ENCODE measurements around the gene SMYD3.

Gene SMYD3

GRCh38 chr1:245969283-245969682, 537.8 kb downstream of the SMYD3 start:
- no peaks in the 10 kb centered on the region for H3K9me2 ChIP-seq (replicated peaks; ENCODE audit: control insufficient read depth, low read length)
- no peak overlapping the region for H3K27ac ChIP-seq (ENCODE audit: low read depth, low read length)
- no peaks in the 10 kb centered on the region for H3F3A ChIP-seq (ENCODE audit: control insufficient read depth, insufficient read depth)
- no peak overlapping the region for H3K4me2 ChIP-seq (ENCODE audit: low read length)
- H3K4me1 ChIP-seq (ENCODE audit: control insufficient read depth, low read length) = no peaks in the 10 kb centered on the region
- no peaks in the 10 kb centered on the region for H3K79me2 ChIP-seq (ENCODE audit: control insufficient read depth, low read length)
- no peaks in the 10 kb centered on the region for H4K20me1 ChIP-seq (ENCODE audit: control insufficient read depth, insufficient read depth, low read depth, low read length)
- no peak for TF ChIP-seq EZH2phosphoT487 (IDR thresholded peaks at IDR 0.05; ENCODE audit: borderline replicate concordance, low read length)
- TF ChIP-seq CTCF (IDR thresholded peaks at IDR 0.05; ENCODE audit: low read depth, low read length, poor library complexity, severe bottlenecking) = no peak
- H3K9me3 ChIP-seq (ENCODE audit: control insufficient read depth, insufficient read depth, low read length) = no peaks in the 10 kb centered on the region
- H3K36me3 ChIP-seq (ENCODE audit: control insufficient read depth, low read length) = no peaks in the 10 kb centered on the region
- H3K27me3 ChIP-seq (ENCODE audit: control insufficient read depth, low read length) = no peaks in the 10 kb centered on the region
- no peak overlapping the region for H3K4me3 ChIP-seq (ENCODE audit: low read length)

- Histone ChIP-seq H3K27me3 (ENCODE audit: control insufficient read depth, low read length) (no peaks in the 10 kb centered on the region), H3K4me1 (ENCODE audit: control insufficient read depth, low read length) (no peaks in the 10 kb centered on the region), H3K9me2 (replicated peaks; ENCODE audit: control insufficient read depth, low read length) (no peaks in the 10 kb centered on the region), H3K4me3 (ENCODE audit: low read length) (no peak overlapping the region), H4K20me1 (ENCODE audit: control insufficient read depth, insufficient read depth, low read depth, low read length) (no peaks in the 10 kb centered on the region), H3K27ac (ENCODE audit: low read depth, low read length) (no peak overlapping the region), H3K4me2 (ENCODE audit: low read length) (no peak overlapping the region), H3K9me3 (ENCODE audit: control insufficient read depth, insufficient read depth, low read length) (no peaks in the 10 kb centered on the region), H3K36me3 (ENCODE audit: control insufficient read depth, low read length) (no peaks in the 10 kb centered on the region), H3F3A (ENCODE audit: control insufficient read depth, insufficient read depth) (no peaks in the 10 kb centered on the region), H3K79me2 (ENCODE audit: control insufficient read depth, low read length) (no peaks in the 10 kb centered on the region)
- TF ChIP-seq CTCF (IDR thresholded peaks at IDR 0.05; ENCODE audit: low read depth, low read length, poor library complexity, severe bottlenecking) (no peak), EZH2phosphoT487 (IDR thresholded peaks at IDR 0.05; ENCODE audit: borderline replicate concordance, low read length) (no peak)
These were observed 538.3 kb downstream of the SMYD3 start for GRCh38 chr1:245968775-245969174.

GRCh38 chr1:245965398-245965797, 541.7 kb downstream of the SMYD3 start:
- no peak for TF ChIP-seq CTCF (IDR thresholded peaks at IDR 0.05; ENCODE audit: low read depth, low read length, poor library complexity, severe bottlenecking)
- TF ChIP-seq EZH2phosphoT487 (IDR thresholded peaks at IDR 0.05; ENCODE audit: borderline replicate concordance, low read length) = no peak
- Histone ChIP-seq H3K4me2 (ENCODE audit: low read length) (no peak overlapping the region), H3K27me3 (ENCODE audit: control insufficient read depth, low read length) (no peaks in the 10 kb centered on the region), H3K27ac (ENCODE audit: low read depth, low read length) (no peak overlapping the region), H3K4me3 (ENCODE audit: low read length) (no peak overlapping the region), H4K20me1 (ENCODE audit: control insufficient read depth, insufficient read depth, low read depth, low read length) (no peaks in the 10 kb centered on the region), H3K9me2 (replicated peaks; ENCODE audit: control insufficient read depth, low read length) (no peaks in the 10 kb centered on the region), H3K79me2 (ENCODE audit: control insufficient read depth, low read length) (no peaks in the 10 kb centered on the region), H3K9me3 (ENCODE audit: control insufficient read depth, insufficient read depth, low read length) (no peaks in the 10 kb centered on the region), H3F3A (ENCODE audit: control insufficient read depth, insufficient read depth) (no peaks in the 10 kb centered on the region), H3K4me1 (ENCODE audit: control insufficient read depth, low read length) (no peaks in the 10 kb centered on the region), H3K36me3 (ENCODE audit: control insufficient read depth, low read length) (no peaks in the 10 kb centered on the region)

- Histone ChIP-seq H3K79me2 (ENCODE audit: control insufficient read depth, low read length) (no peaks in the 10 kb centered on the region), H3K4me2 (ENCODE audit: low read length) (no peak overlapping the region), H3K4me3 (ENCODE audit: low read length) (no peak overlapping the region), H3K9me3 (ENCODE audit: control insufficient read depth, insufficient read depth, low read length) (no peaks in the 10 kb centered on the region), H3K36me3 (ENCODE audit: control insufficient read depth, low read length) (no peaks in the 10 kb centered on the region), H3K27ac (ENCODE audit: low read depth, low read length) (no peak overlapping the region), H4K20me1 (ENCODE audit: control insufficient read depth, insufficient read depth, low read depth, low read length) (no peaks in the 10 kb centered on the region), H3K9me2 (replicated peaks; ENCODE audit: control insufficient read depth, low read length) (no peaks in the 10 kb centered on the region), H3K4me1 (ENCODE audit: control insufficient read depth, low read length) (no peaks in the 10 kb centered on the region), H3F3A (ENCODE audit: control insufficient read depth, insufficient read depth) (no peaks in the 10 kb centered on the region), H3K27me3 (ENCODE audit: control insufficient read depth, low read length) (no peaks in the 10 kb centered on the region)
- TF ChIP-seq EZH2phosphoT487 (IDR thresholded peaks at IDR 0.05; ENCODE audit: borderline replicate concordance, low read length) = no peak
- TF ChIP-seq CTCF (IDR thresholded peaks at IDR 0.05; ENCODE audit: low read depth, low read length, poor library complexity, severe bottlenecking) = no peak
These were observed 543.4 kb downstream of the SMYD3 start for GRCh38 chr1:245963649-245964048.

All from DOHH2 (cell line).